ENCODE data around the gene FAM229B.
"Not testable (repeated sequence)": the region's sequence is repeated elsewhere in the genome, so short reads cannot be mapped to it uniquely, and the experiment has no call there.

The FAM229B gene

GRCh38 chr6:112087136-112087911, at the start of gene FAM229B, which contains the start of gene TUBE1:
Gene FAM229B (plus strand): TSS chr6:112087591. CDS start chr6:112099284, 11,693 bp downstream.
Gene TUBE1 (minus strand): TSS chr6:112087482. CDS start chr6:112087434, 48 bp downstream.
- peak; percentile 97 for DNase-seq (ENCODE audit: low read depth, low spot score)

- DNase-seq (ENCODE audit: low read depth, low spot score): peak; percentile 45
Observed at GRCh38 chr6:112037783-112038216, 49.6 kb upstream of the FAM229B start.

- peak; percentile 15 for DNase-seq (ENCODE audit: low read depth, low spot score)
Observed at GRCh38 chr6:112038268-112038667, 49.1 kb upstream of the FAM229B start.

- no peak for DNase-seq (ENCODE audit: low read depth, low spot score)
Observed at GRCh38 chr6:112038756-112039430, 48.5 kb upstream of the FAM229B start.

- no peak for DNase-seq (ENCODE audit: low read depth, low spot score)
Observed at GRCh38 chr6:112039431-112039770, 48.0 kb upstream of the FAM229B start.

GRCh38 chr6:112040956-112041355, 46.4 kb upstream of the FAM229B start:
- DNase-seq (ENCODE audit: low read depth, low spot score): no peak

GRCh38 chr6:112041535-112041934, 45.9 kb upstream of the FAM229B start:
- no peak for DNase-seq (ENCODE audit: low read depth, low spot score)

- DNase-seq (ENCODE audit: low read depth, low spot score): peak; percentile 96
Observed at GRCh38 chr6:112043032-112044007, 44.1 kb upstream of the FAM229B start.

- no peak for DNase-seq (ENCODE audit: low read depth, low spot score)
Observed at GRCh38 chr6:112044196-112044595, 43.2 kb upstream of the FAM229B start.

- DNase-seq (ENCODE audit: low read depth, low spot score): no peak
Observed at GRCh38 chr6:112044856-112045255, 42.5 kb upstream of the FAM229B start.

GRCh38 chr6:112047523-112047922, 39.9 kb upstream of the FAM229B start:
- not testable (repeated sequence) for DNase-seq (ENCODE audit: low read depth, low spot score)

GRCh38 chr6:112049026-112049799, 38.2 kb upstream of the FAM229B start:
- no peak for DNase-seq (ENCODE audit: low read depth, low spot score)

GRCh38 chr6:112049996-112050395, 37.4 kb upstream of the FAM229B start:
- no peak for DNase-seq (ENCODE audit: low read depth, low spot score)

GRCh38 chr6:112050429-112050828, 37.0 kb upstream of the FAM229B start:
- no peak for DNase-seq (ENCODE audit: low read depth, low spot score)

GRCh38 chr6:112051251-112051740, 36.1 kb upstream of the FAM229B start:
- not testable (repeated sequence) for DNase-seq (ENCODE audit: low read depth, low spot score)

- DNase-seq (ENCODE audit: low read depth, low spot score): no peak
Observed at GRCh38 chr6:112054001-112054400, 33.4 kb upstream of the FAM229B start, which contains the start of gene CCN6. Gene CCN6 (plus strand): TSS chr6:112054104. CDS start chr6:112054358, 254 bp downstream.

- DNase-seq (ENCODE audit: low read depth, low spot score): no peak
Observed at GRCh38 chr6:112054555-112055190, 32.7 kb upstream of the FAM229B start.

GRCh38 chr6:112058243-112059032, 29.0 kb upstream of the FAM229B start:
- no peak for DNase-seq (ENCODE audit: low read depth, low spot score)

GRCh38 chr6:112061605-112062004, 25.8 kb upstream of the FAM229B start:
- DNase-seq (ENCODE audit: low read depth, low spot score): no peak

All from ELF-1 (cell line).